HepG2 (cell line): ENCODE measurements around the gene CMIP. TPM values are rescaled to one million over a fixed set of nuclear protein-coding genes. Genes with fewer than 3 reads are reported as not detected.

ENCODE experiments used
- ATAC-seq: fragments of 200-7000 bp; cut with Tn5 transposase; 3 replicates; pipeline ENCODE4 v1.9.1; 2020; ENCODE audit warnings: mild to moderate bottlenecking, moderate library complexity
- BruUV-seq: library from RNA; stranded (reverse); fragments of 400-500 nt; replicated peaks from 2 replicates; lab custom pipeline; 2021; lab: Mats Ljungman, UMichigan
- CTCF ChIA-PET: fragments of 300-600 bp; formaldehyde crosslinking; extraction: SDS; loops from one replicate; lab custom pipeline; 2021; ENCODE audit warnings: low total read pairs, inconsistent platforms, low intra/inter-chr PET ratio; lab: Yijun Ruan, JAX
- POLR2A ChIA-PET: fragments of 350-600 bp; sonication (Branson Sonifier 250); formaldehyde crosslinking; loops from one replicate; lab custom pipeline; 2020; ENCODE audit warnings: antibody characterized with exemption, inconsistent platforms; lab: Yijun Ruan, JAX
- DNase-seq: peaks from one replicate; pipeline ENCODE4 v3.0.0-alpha.2; 2015; ENCODE audit warnings: low spot score
- FAIRE-seq: peaks from 3 replicates; lab custom pipeline; 2011; peaks lifted over from hg19 to GRCh38; lab: Jason Lieb, UNC
- H2AFZ ChIP-seq: one replicate; pipeline ENCODE4 v1.6.1; 2011; ENCODE audit warnings: low read length, inconsistent platforms
- H3K27ac ChIP-seq: fragments of 300-600 bp; 3 replicates; pipeline ENCODE4 v1.8.0; 2011; ENCODE audit warnings: mixed run types, mild to moderate bottlenecking, mixed read lengths, low read length, inconsistent platforms; ENCODE audit not compliant: insufficient read depth; ENCODE audit errors: extremely low read length
- H3K27me3 ChIP-seq, 2 experiments: fragments of 200-600 bp in 1 of 2; 2 replicates in 1 of 2; 3 replicates in 1 of 2; pipeline versions ENCODE4 v1.6.0 to v1.8.0; 2011; ENCODE audit warnings: low read length in 2 of 2, mild to moderate bottlenecking in 2 of 2, moderate library complexity in 2 of 2, inconsistent platforms in 1 of 2; ENCODE audit not compliant: insufficient read depth in 2 of 2, control insufficient read depth in 1 of 2
- H3K36me3 ChIP-seq, 2 experiments: fragments of 200-600 bp in 1 of 2; replicated peaks in 1 of 2; 2 replicates in 1 of 2; 3 replicates in 1 of 2; pipeline versions ENCODE4 v1.5.1 to v1.8.0; 2011; ENCODE audit warnings: low read length in 2 of 2, inconsistent platforms in 1 of 2; ENCODE audit not compliant: insufficient read depth in 2 of 2, control insufficient read depth in 1 of 2
- H3K4me1 ChIP-seq: 2 replicates; pipeline ENCODE4 v1.5.1; 2012; ENCODE audit warnings: low read length, inconsistent platforms; ENCODE audit not compliant: insufficient read depth
- H3K4me2 ChIP-seq: 2 replicates; pipeline ENCODE4 v1.6.0; 2011; ENCODE audit warnings: low read depth, low read length, inconsistent platforms
- H3K4me3 ChIP-seq, 3 experiments: fragments of 200-600 bp in 1 of 3; sonication (generic), shearing (Covaris generic) in 1 of 3; replicated peaks in 1 of 3; 2 replicates each; pipeline ENCODE4 v1.5.1; 2011 to 2016; ENCODE audit warnings: low read length in 3 of 3, inconsistent platforms in 2 of 3, low read depth in 2 of 3, mild to moderate bottlenecking in 2 of 3, control low read depth in 1 of 3, mixed read lengths in 1 of 3; ENCODE audit not compliant: insufficient read depth in 1 of 3
- H3K79me2 ChIP-seq: one replicate; pipeline ENCODE4 v1.6.1; 2011; ENCODE audit warnings: low read length, inconsistent platforms; ENCODE audit not compliant: insufficient read depth
- H3K9ac ChIP-seq: 2 replicates; pipeline ENCODE4 v1.6.0; 2011; ENCODE audit warnings: mild to moderate bottlenecking, low read depth, low read length, inconsistent platforms; ENCODE audit not compliant: insufficient read depth
- H3K9me3 ChIP-seq: 2 replicates; pipeline ENCODE4 v1.5.1; 2012; ENCODE audit warnings: mild to moderate bottlenecking, low read length
- H4K20me1 ChIP-seq: 2 replicates; pipeline ENCODE4 v1.6.0; 2011; ENCODE audit warnings: inconsistent platforms, mild to moderate bottlenecking, low read length, moderate library complexity; ENCODE audit not compliant: insufficient read depth
- ATF5 ChIP-seq: sonication (generic); formaldehyde crosslinking; IDR thresholded peaks from 2 replicates; pipeline ENCODE4 v1.4.0; 2020; ENCODE audit warnings: mild to moderate bottlenecking, low read depth, missing genetic modification reagents
- CSRNP2 ChIP-seq: sonication (generic); formaldehyde crosslinking; conservative IDR thresholded peaks from 2 replicates; pipeline ENCODE4 v1.8.0; 2022; ENCODE audit warnings: low read depth, missing genetic modification reagents
- ERF ChIP-seq: IDR thresholded peaks from 2 replicates; pipeline ENCODE4 v1.6.1; 2018; ENCODE audit warnings: missing biosample characterization, missing genetic modification reagents
- FOXO4 ChIP-seq: sonication (generic); formaldehyde crosslinking; conservative IDR thresholded peaks from 2 replicates; pipeline ENCODE4 v1.8.1; 2023; ENCODE audit warnings: missing genetic modification reagents
- HNF4A ChIP-seq: sonication (generic); formaldehyde crosslinking; IDR thresholded peaks from 2 replicates; pipeline ENCODE4 v1.4.0; 2020; ENCODE audit warnings: missing genetic modification reagents
- HOXD1 ChIP-seq: sonication (generic); formaldehyde crosslinking; IDR thresholded peaks from 2 replicates; pipeline ENCODE4 v1.5.0; 2020; ENCODE audit warnings: missing genetic modification reagents
- KDM2A ChIP-seq: sonication (generic); formaldehyde crosslinking; IDR thresholded peaks from 2 replicates; pipeline ENCODE4 v1.4.0; 2020; ENCODE audit warnings: low read depth, missing genetic modification reagents, borderline replicate concordance
- MEIS1 ChIP-seq: sonication (generic); formaldehyde crosslinking; IDR thresholded peaks from 2 replicates; pipeline ENCODE4 v1.9.0; 2021; ENCODE audit warnings: mild to moderate bottlenecking, missing genetic modification reagents, moderate library complexity, borderline replicate concordance
- MTA3 ChIP-seq: sonication (generic); formaldehyde crosslinking; IDR thresholded peaks from 2 replicates; pipeline ENCODE4 v1.4.0; 2020; ENCODE audit warnings: missing genetic modification reagents
- MYNN ChIP-seq: sonication (generic); formaldehyde crosslinking; IDR thresholded peaks from 2 replicates; pipeline ENCODE4 v1.4.0; 2020; ENCODE audit warnings: mild to moderate bottlenecking, low read depth, missing genetic modification reagents
- PAWR ChIP-seq: sonication (generic); formaldehyde crosslinking; IDR thresholded peaks from 2 replicates; pipeline ENCODE4 v1.4.0; 2020; ENCODE audit warnings: missing genetic modification reagents, mild to moderate bottlenecking, borderline replicate concordance
- ZFY ChIP-seq: sonication (generic); formaldehyde crosslinking; IDR thresholded peaks from 2 replicates; pipeline ENCODE4 v1.4.0; 2020; ENCODE audit warnings: missing genetic modification reagents
- ZNF362 ChIP-seq: sonication (generic); formaldehyde crosslinking; IDR thresholded peaks from 2 replicates; pipeline ENCODE4 v1.4.0; 2020; ENCODE audit warnings: missing genetic modification reagents, mild to moderate bottlenecking, borderline replicate concordance
- ZNF574 ChIP-seq: sonication (generic); formaldehyde crosslinking; IDR thresholded peaks from 2 replicates; pipeline ENCODE4 v1.4.0; 2020; ENCODE audit warnings: missing genetic modification reagents
- ZNF629 ChIP-seq: sonication (generic); formaldehyde crosslinking; conservative IDR thresholded peaks from 2 replicates; pipeline ENCODE4 v1.5.0; 2020; ENCODE audit warnings: missing genetic modification reagents
- ZNF747 ChIP-seq: sonication (generic); formaldehyde crosslinking; IDR thresholded peaks from 2 replicates; pipeline ENCODE4 v1.8.1; 2023; ENCODE audit warnings: missing genetic modification reagents, mild to moderate bottlenecking, borderline replicate concordance
- WGBS: methylation state at CpG from one replicate; pipeline ENCODE4 v1.1.6; 2017; ENCODE audit warnings: low lambda C conversion rate; 5-methylcytosine and 5-hydroxymethylcytosine counted together
- in situ Hi-C: cut with HindIII; loops from 2 replicates; pipeline ENCODE4 v1.10.0; 2017; ENCODE audit warnings: low pct_unique_long_range_greater_than_20kb; ENCODE audit not compliant: extremely low pct_ligation_motif_present
- intact Hi-C: fragments of 100-400 bp; cut with micrococcal nuclease; formaldehyde crosslinking; loops from one replicate; pipeline ENCODE4 v1.10.0; 2022; ENCODE audit not compliant: unreplicated experiment
- polyA plus RNA-seq, 8 experiments: library from polyadenylated mRNA; depleted of rRNA in 3 of 8; stranded (reverse) in 7 of 8; unstranded in 1 of 8; fragments of >200 nt; fragmentation: Illumina TruSeq in 4 of 8; extraction: Trizol in 4 of 8; gene quantifications; 2 replicates each; pipeline versions ENCODE4 v1.2.1 to v1.2.3, GENCODE V29; 2011 to 2016; ENCODE audit warnings: low read depth in 4 of 8, missing spikeins in 1 of 8, mixed read lengths in 1 of 8; ENCODE audit not compliant: insufficient read depth in 1 of 8
- total RNA-seq, 5 experiments: library from RNA; depleted of rRNA; stranded (reverse); fragments of >200 nt; fragmentation: Illumina TruSeq; extraction: Trizol; gene quantifications; 2 replicates each; pipeline ENCODE4 v1.2.3, GENCODE V29; 2016; ENCODE audit warnings: low read depth in 1 of 5

Gene CMIP
- total and polyA plus RNA-seq, 2 of the 13 experiments (the other 11 are each of a cell fraction or from before 2014, with no cell fraction given), result 10.9 to 18.1 TPM

GRCh38 chr16:81492965-81493754 lies 48.6 kb downstream of the CMIP start:
- H3K36me3 ChIP-seq, result peaks cover 14 to 61% of the 10 kb centered on the region in 2 experiments
- in situ Hi-C loops, result no loop called here
- ChIA-PET POLR2A (interaction anchor here (1.9 kb wide), 1 partner anchor 42 kb away, joined by 5 read pairs; no protein-coding TSS in a partner anchor), CTCF (no interaction called here)
- no TSS peak for BruUV-seq
- H3K4me1 ChIP-seq, result peaks cover 38% of the 10 kb centered on the region
- peaks cover 100% of the 10 kb centered on the region for H3K79me2 ChIP-seq
- no peak for FAIRE-seq
- no peak for DNase-seq
- 94% methylated on average over 27 of the region's 29 CpGs for WGBS
- H2AFZ ChIP-seq, result no peak overlapping the region
- no peak overlapping the region for H3K9ac ChIP-seq
- H3K27ac ChIP-seq, result peak overlapping the region; percentile 1
- H4K20me1 ChIP-seq, result peaks cover 96% of the 10 kb centered on the region
- H3K4me2 ChIP-seq, result no peak overlapping the region
- no peaks in the 10 kb centered on the region for H3K27me3 ChIP-seq
- H3K9me3 ChIP-seq, result no peaks in the 10 kb centered on the region
- intact Hi-C loops, result no loop called here
- H3K4me3 ChIP-seq, result no peak overlapping the region
- ATAC-seq, result no peak
- TF ChIP-seq PAWR (CRISPR knock-in tag), result no peak
- TF ChIP-seq ZNF574, result 0 out of 2 replicates have a peak, but pooled peaks have one; percentile 21
- no peak for TF ChIP-seq HOXD1 (CRISPR knock-in tag)
- no peak for TF ChIP-seq MEIS1 (CRISPR knock-in tag)
- TF ChIP-seq HNF4A (CRISPR knock-in tag), result no peak
- no peak for TF ChIP-seq ZNF362
- 0 out of 2 replicates have a peak, but pooled peaks have one; percentile 60 for TF ChIP-seq FOXO4
- TF ChIP-seq ZNF629, result 0 out of 2 replicates have a peak, but pooled peaks have one; percentile 46
- TF ChIP-seq ERF (CRISPR knock-in tag), result no peak
- no peak for TF ChIP-seq ZNF747 (CRISPR knock-in tag)
- TF ChIP-seq MTA3 (CRISPR knock-in tag), result no peak
- no peak for TF ChIP-seq ATF5 (CRISPR knock-in tag)
- 0 out of 2 replicates have a peak, but pooled peaks have one; percentile 9 for TF ChIP-seq ZFY (CRISPR knock-in tag)
- TF ChIP-seq KDM2A (CRISPR knock-in tag), result 0 out of 2 replicates have a peak, but pooled peaks have one; percentile 29
- no peak for TF ChIP-seq CSRNP2 (CRISPR knock-in tag)
- TF ChIP-seq MYNN (CRISPR knock-in tag), result no peak
